NCI-H146 treated with DMSO at 0.1 percent for 48 hours (cell line): ENCODE data around the gene FAM76A.
"Not testable (repeated sequence)": the region's sequence is repeated elsewhere in the genome, so short reads cannot be mapped to it uniquely, and the experiment has no call there.

Source experiments
- DNase-seq: peaks from one replicate; lab custom pipeline; 2025; ENCODE audit not compliant: unreplicated experiment; lab: John Stamatoyannopoulos, UW

FAM76A gene

DNA sequence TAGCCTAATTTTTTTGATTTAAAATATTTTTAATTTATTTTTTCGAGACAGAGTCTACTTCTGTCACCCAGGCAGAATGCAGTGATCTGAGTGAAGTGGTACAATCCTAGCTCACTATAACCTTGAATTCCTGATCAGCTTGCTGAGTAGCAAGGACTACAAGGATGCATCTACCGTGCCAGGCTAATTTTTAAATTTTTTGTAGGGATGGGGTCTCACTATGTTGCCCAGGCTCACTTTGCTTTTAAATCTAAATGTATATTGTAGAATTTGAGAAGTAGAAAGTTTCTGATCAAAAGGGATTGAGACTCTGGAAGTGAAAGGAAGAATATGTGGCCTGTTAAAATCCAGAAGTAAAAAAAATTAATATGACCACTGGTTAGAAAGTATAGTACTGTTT is 48.9 kb downstream of the FAM76A start:
- no peak for DNase-seq

- not testable (repeated sequence) for DNase-seq
Observed at GRCh38 chr1:27775336-27775735, 49.6 kb downstream of the FAM76A start.

- DNase-seq: not testable (repeated sequence)
Observed at GRCh38 chr1:27776276-27776675, 50.5 kb downstream of the FAM76A start.

DNA sequence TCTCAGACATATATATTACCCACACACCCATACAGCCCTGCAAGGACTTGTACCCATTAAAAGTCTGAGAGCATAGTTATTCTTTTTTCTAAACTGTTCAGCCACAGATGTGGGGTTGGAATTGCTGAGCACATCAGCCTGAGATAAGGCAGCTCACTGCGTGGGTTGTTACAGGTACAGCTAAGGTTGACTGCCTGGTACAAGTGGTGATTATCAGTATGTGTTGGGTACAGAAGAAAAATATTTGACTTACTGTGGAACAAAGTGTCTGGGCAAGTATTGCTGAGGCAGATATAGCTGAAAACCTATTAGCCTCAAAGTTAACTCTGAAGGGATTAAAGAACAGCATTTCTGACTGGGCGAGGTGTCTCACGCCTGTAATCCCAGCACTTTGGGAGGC is 52.3 kb downstream of the FAM76A start:
- DNase-seq: no peak

GRCh38 chr1:27779122-27779521 is 53.4 kb downstream of the FAM76A start:
- DNase-seq: no peak

DNA sequence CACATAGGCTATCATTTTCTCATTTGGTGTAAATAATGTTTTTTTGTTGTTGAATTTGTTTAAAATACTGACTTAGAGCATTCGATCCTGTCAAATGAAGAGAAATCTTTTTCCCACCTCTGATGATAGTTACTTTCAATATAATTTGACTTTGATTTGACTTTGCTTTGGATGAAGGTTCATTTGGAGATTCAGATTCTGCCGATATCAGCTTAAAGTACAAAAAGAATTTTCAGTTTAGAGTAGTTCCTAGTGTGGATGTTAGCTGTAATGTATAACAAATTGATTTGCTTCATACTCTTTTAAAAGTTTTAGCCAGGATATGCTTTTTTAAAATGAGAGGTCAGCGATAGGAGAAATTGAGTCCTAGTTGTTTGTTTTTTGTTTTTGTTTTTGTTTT is 57.2 kb downstream of the FAM76A start:
- DNase-seq: no peak

GRCh38 chr1:27784700-27785099 is 58.9 kb downstream of the FAM76A start:
- DNase-seq: no peak

- no peak for DNase-seq
Observed at GRCh38 chr1:27785781-27786455, 60.2 kb downstream of the FAM76A start.

DNA sequence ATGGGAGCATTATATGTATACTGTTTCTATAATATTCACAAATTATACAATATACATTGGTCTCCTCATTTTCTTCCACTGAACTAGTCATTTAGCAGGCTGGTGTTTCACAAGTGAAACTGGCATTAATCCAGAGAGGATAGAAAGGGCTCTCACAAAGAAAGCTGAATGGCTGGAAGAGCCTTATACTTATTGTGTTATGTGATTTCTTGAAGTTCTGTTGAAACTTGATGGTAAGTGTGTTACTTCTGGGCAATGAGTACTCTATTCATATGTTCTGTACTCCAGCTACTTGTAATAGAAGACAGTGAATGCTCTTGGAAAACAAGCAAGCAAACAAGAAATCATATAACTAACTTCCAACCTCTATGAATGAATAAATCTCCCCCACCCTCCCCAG is 62.1 kb downstream of the FAM76A start:
- no peak for DNase-seq

GRCh38 chr1:27789540-27790041 is 63.8 kb downstream of the FAM76A start:
- DNase-seq: no peak

DNA sequence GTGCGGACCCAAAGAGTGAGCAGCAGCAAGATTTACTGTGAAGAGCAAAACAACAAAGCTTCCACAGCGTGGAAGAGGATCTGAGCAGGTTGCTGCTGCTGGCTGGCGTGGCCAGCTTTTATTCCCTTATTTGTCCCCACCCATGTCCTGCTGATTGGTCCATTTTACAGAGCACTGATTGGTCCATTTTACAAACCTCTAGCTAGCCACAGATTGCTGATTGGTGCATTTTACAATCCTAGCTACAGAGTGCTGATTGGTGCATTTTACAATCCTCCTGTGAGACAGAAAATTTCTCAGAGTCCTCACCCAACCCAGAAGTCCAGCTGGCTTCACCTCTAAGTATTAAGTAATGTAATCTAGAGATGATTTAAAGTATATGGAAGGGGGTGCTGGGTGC is 64.5 kb downstream of the FAM76A start:
- not testable (repeated sequence) for DNase-seq

- no peak for DNase-seq
Observed at GRCh38 chr1:27795601-27796000, 69.8 kb downstream of the FAM76A start.

DNA sequence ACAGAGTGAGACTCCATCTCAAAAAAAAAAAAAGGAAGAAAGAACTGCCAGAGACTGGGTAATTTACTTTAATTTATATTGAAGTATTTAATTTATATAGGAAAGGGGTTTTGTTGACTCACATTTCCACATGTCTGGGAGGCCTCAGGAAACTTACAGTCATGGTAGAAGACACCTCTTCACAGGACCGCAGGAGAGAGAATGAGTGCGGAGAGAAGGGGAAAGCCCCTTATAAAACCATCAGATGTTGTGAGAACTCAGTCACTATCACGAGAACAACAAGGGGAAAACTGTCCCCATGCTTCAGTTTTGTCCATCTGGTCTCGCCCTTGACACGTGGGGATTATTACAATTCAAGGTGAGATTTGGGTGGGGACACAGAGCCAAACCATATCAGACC is 79.0 kb downstream of the FAM76A start:
- DNase-seq: no peak

- no peak for DNase-seq
Observed at GRCh38 chr1:27806758-27807157, 81.0 kb downstream of the FAM76A start.

GRCh38 chr1:27807385-27807784 is 81.6 kb downstream of the FAM76A start:
- no peak for DNase-seq

GRCh38 chr1:27808131-27808530 is 82.4 kb downstream of the FAM76A start:
- not testable (repeated sequence) for DNase-seq

- no peak for DNase-seq
Observed at GRCh38 chr1:27809883-27810282, 84.1 kb downstream of the FAM76A start.

DNA sequence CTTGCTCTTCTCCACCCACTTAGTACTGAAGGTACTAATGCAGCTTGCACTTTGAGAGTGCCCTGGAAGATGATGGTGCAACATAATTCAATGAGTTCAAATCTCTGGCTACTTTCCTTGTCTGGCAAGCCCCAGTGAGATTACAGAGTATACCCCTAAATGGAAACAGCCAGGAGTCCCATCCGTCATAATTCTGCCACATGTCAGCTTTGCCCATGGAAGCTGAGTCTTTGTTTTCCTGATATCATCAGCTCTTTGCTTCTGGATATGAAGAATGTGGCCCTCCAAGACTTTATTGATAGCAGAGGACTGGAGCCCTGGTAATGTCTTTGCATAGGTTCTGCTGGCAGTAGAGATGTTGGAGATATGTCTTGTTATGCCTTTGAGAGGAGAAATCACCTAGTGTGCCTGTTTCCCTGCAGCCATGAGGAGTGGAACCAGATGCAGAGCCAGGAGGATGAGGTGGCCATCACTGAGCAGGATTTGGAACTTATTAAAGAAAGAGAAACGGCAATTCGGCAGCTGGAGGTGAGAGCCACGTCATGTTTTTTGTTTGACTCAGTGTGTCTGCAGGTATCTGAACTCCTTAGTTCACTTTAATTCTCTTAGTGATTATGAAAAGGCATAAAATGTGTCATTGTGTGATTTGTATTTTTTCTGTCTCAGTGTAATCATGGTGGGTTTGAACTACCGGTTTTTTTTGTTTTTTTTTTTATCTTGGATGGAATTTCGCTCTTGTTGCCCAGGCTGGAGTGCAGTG is 86.2 kb downstream of the FAM76A start:
- no peak for DNase-seq
